Measurements from ENCODE around the gene HERPUD1.

The HERPUD1 gene

GRCh38 chr16:56943761-56944375, 11.9 kb downstream of the HERPUD1 start:
- Histone ChIP-seq H3K4me3 (replicated peaks; ENCODE audit: insufficient read depth, low read length) (no peak overlapping the region), H3K27me3 (ENCODE audit: insufficient read depth, poor library complexity, severe bottlenecking) (no peaks in the 10 kb centered on the region), H3K27ac (replicated peaks) (no peak overlapping the region)
- no peak for TF ChIP-seq CTCF (IDR thresholded peaks at IDR 0.05; ENCODE audit: insufficient read depth, low read length)
- TF ChIP-seq GABPA (IDR thresholded peaks at IDR 0.05; ENCODE audit: low read depth), result no peak
- no peak for DNase-seq (ENCODE audit: low read depth in 1 of 2, low spot score in 1 of 2)

GRCh38 chr16:56944954-56945839, 13.3 kb downstream of the HERPUD1 start:
- Histone ChIP-seq H3K27ac (replicated peaks) (no peak overlapping the region), H3K27me3 (ENCODE audit: insufficient read depth, poor library complexity, severe bottlenecking) (no peaks in the 10 kb centered on the region), H3K4me3 (replicated peaks; ENCODE audit: insufficient read depth, low read length) (no peak overlapping the region)
- TF ChIP-seq SPI1 (IDR thresholded peaks at IDR 0.05; ENCODE audit: borderline replicate concordance, low read depth), result no peak
- TF ChIP-seq CTCF (IDR thresholded peaks at IDR 0.05; ENCODE audit: insufficient read depth, low read length), result no peak
- TF ChIP-seq REST (IDR thresholded peaks at IDR 0.05; ENCODE audit: insufficient replicate concordance, low read depth), result no peak
- no peak for TF ChIP-seq POLR2AphosphoS5 (IDR thresholded peaks at IDR 0.05; ENCODE audit: low read depth)
- TF ChIP-seq GABPA (IDR thresholded peaks at IDR 0.05; ENCODE audit: low read depth), result no peak
- no peak for DNase-seq (ENCODE audit: low read depth in 1 of 2, low spot score in 1 of 2)

GRCh38 chr16:56945847-56946527, 14.0 kb downstream of the HERPUD1 start:
- Histone ChIP-seq H3K27me3 (ENCODE audit: insufficient read depth, poor library complexity, severe bottlenecking) (no peaks in the 10 kb centered on the region), H3K4me3 (replicated peaks; ENCODE audit: insufficient read depth, low read length) (no peak overlapping the region), H3K27ac (replicated peaks) (no peak overlapping the region)
- DNase-seq (ENCODE audit: low read depth in 1 of 2, low spot score in 1 of 2), result no peak
- TF ChIP-seq CTCF (IDR thresholded peaks at IDR 0.05; ENCODE audit: insufficient read depth, low read length), result no peak

GRCh38 chr16:56946767-56947603, 15.0 kb downstream of the HERPUD1 start:
- TF ChIP-seq SPI1 (IDR thresholded peaks at IDR 0.05; ENCODE audit: borderline replicate concordance, low read depth) (no peak), GABPA (IDR thresholded peaks at IDR 0.05; ENCODE audit: low read depth) (no peak), POLR2AphosphoS5 (IDR thresholded peaks at IDR 0.05; ENCODE audit: low read depth) (no peak), REST (IDR thresholded peaks at IDR 0.05; ENCODE audit: insufficient replicate concordance, low read depth) (no peak), CTCF (IDR thresholded peaks at IDR 0.05; ENCODE audit: insufficient read depth, low read length) (no peak)
- H3K4me3 ChIP-seq (replicated peaks; ENCODE audit: insufficient read depth, low read length), result no peak overlapping the region

More at GRCh38 chr16:56946767-56947603, 15.0 kb downstream of the HERPUD1 start:
- Histone ChIP-seq H3K27me3 (ENCODE audit: insufficient read depth, poor library complexity, severe bottlenecking) (no peaks in the 10 kb centered on the region), H3K27ac (replicated peaks) (no peak overlapping the region)
- DNase-seq (ENCODE audit: low read depth in 1 of 2, low spot score in 1 of 2), result no peak

All from HL-60 (cell line).